PFSK-1 (cell line): ENCODE data around the gene LAMA4.

Experiments
- FOXP2 ChIP-seq: optimal IDR thresholded peaks from 2 replicates; pipeline ENCODE3; 2011; ENCODE audit warnings: borderline replicate concordance, control low read depth, inconsistent platforms; ENCODE audit not compliant: insufficient read depth; ENCODE audit errors: extremely low read length, extremely low read depth
- POLR2AphosphoS5 ChIP-seq: IDR thresholded peaks from 2 replicates; pipeline ENCODE4 v1.6.1; 2012; ENCODE audit warnings: low read depth, mild to moderate bottlenecking, control low read depth, low read length, moderate library complexity
- REST ChIP-seq, 2 experiments: IDR thresholded peaks; 2 replicates each; pipeline versions ENCODE4 v1.6.1 to v1.8.0; 2011 to 2012; ENCODE audit warnings: low read depth in 2 of 2, low read length in 2 of 2, control low read depth in 1 of 2, inconsistent platforms in 1 of 2, mild to moderate bottlenecking in 1 of 2, moderate library complexity in 1 of 2; ENCODE audit not compliant: insufficient read depth in 1 of 2
- SIN3A ChIP-seq: IDR thresholded peaks from 2 replicates; pipeline ENCODE4 v1.6.1; 2012; ENCODE audit warnings: mild to moderate bottlenecking, low read length, moderate library complexity, borderline replicate concordance; ENCODE audit not compliant: insufficient read depth
- TAF1 ChIP-seq: IDR thresholded peaks from 2 replicates; pipeline ENCODE4 v1.6.1; 2012; ENCODE audit warnings: low read length, control low read depth, borderline replicate concordance; ENCODE audit not compliant: insufficient read depth

Gene LAMA4

DNA sequence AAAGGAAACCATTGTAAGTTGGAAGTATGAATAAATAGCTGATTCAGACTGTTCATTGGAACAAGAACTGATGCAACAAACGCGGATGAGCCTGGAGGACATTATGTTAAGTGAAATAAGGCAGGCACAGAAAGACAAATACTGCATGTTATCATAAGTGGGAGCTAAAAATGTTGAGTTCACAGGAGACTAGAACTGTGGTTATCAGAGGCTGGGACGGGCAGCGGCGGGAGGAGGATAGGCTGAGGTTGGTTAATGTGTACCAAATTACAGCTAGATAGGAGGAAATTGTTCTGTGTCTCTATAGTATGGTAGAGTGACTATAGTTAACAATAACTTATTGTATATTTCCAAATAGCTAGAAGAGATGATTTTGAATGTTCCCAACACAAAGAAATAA is 126.2 kb downstream of the LAMA4 start:
- TF ChIP-seq REST (IDR thresholded peaks at IDR 0.05; ENCODE audit: insufficient read depth in 1 of 2, low read depth in 2 of 2, low read length in 2 of 2) (no peak), TAF1 (no peak), POLR2AphosphoS5 (no peak), SIN3A (no peak), FOXP2 (no peak)

- TF ChIP-seq TAF1 (no peak), POLR2AphosphoS5 (no peak), REST (IDR thresholded peaks at IDR 0.05; ENCODE audit: insufficient read depth in 1 of 2, low read depth in 2 of 2, low read length in 2 of 2) (no peak), FOXP2 (no peak), SIN3A (no peak)
These were observed 130.4 kb downstream of the LAMA4 start for GRCh38 chr6:112123982-112124381.

GRCh38 chr6:112122756-112123155 is 131.6 kb downstream of the LAMA4 start:
- no peak for TF ChIP-seq TAF1
- no peak for TF ChIP-seq SIN3A
- TF ChIP-seq POLR2AphosphoS5: no peak
- TF ChIP-seq REST (IDR thresholded peaks at IDR 0.05; ENCODE audit: insufficient read depth in 1 of 2, low read depth in 2 of 2, low read length in 2 of 2): no peak
- no peak for TF ChIP-seq FOXP2

DNA sequence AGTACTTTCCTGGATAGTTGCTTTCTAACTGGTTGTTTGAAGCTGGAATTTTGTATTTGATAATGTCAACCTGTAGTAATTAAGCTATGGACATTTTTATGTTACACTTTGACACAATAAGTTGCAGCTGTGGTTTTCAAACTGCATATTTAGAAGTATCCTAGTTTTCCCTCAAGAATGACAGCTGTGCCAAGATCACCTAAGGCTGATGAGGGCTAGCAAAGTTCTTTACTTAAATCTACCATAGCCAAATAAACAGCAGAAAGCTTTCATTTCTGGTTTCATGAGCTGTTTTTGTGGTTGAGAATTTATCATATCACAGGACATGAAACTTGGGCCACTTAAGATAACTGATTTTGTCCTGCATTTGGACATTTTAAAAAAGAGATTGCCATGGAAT is 136.3 kb downstream of the LAMA4 start:
- TF ChIP-seq TAF1 (no peak), POLR2AphosphoS5 (no peak), REST (IDR thresholded peaks at IDR 0.05; ENCODE audit: insufficient read depth in 1 of 2, low read depth in 2 of 2, low read length in 2 of 2) (no peak), FOXP2 (no peak), SIN3A (no peak)

GRCh38 chr6:112117554-112117953 is 136.8 kb downstream of the LAMA4 start:
- TF ChIP-seq TAF1 (no peak), FOXP2 (no peak), POLR2AphosphoS5 (no peak), REST (IDR thresholded peaks at IDR 0.05; ENCODE audit: insufficient read depth in 1 of 2, low read depth in 2 of 2, low read length in 2 of 2) (no peak), SIN3A (no peak)
